DND-41 (cell line): Measurements from ENCODE around the gene DPH1.

Experiments used
- ATAC-seq: fragments of 200-7000 bp; cut with Tn5 transposase; 3 replicates; pipeline ENCODE4 v1.9.1; 2021; ENCODE audit warnings: low read depth; ENCODE audit not compliant: insufficient read depth
- DNase-seq: peaks from one replicate; pipeline ENCODE4 v3.0.0-alpha.2; 2020
- H2AFZ ChIP-seq: 2 replicates; pipeline ENCODE4 v1.6.0; 2012; ENCODE audit warnings: low read depth, low read length
- H3K27ac ChIP-seq: 2 replicates; pipeline ENCODE4 v1.5.1; 2012; ENCODE audit warnings: low read length, inconsistent platforms
- H3K27me3 ChIP-seq: fragments of 200-600 bp; sonication (generic); 2 replicates; pipeline ENCODE4 v1.6.0; 2012; ENCODE audit warnings: low read length, mild to moderate bottlenecking, inconsistent platforms; ENCODE audit not compliant: insufficient read depth, poor library complexity
- H3K36me3 ChIP-seq: 2 replicates; pipeline ENCODE4 v1.5.1; 2012; ENCODE audit warnings: low read length, inconsistent platforms; ENCODE audit not compliant: insufficient read depth
- H3K4me1 ChIP-seq: 2 replicates; pipeline ENCODE4 v1.5.1; 2012; ENCODE audit warnings: mild to moderate bottlenecking, low read length; ENCODE audit not compliant: insufficient read depth
- H3K4me2 ChIP-seq: 2 replicates; pipeline ENCODE4 v1.6.0; 2012; ENCODE audit warnings: mild to moderate bottlenecking, moderate library complexity, low read length, inconsistent platforms; ENCODE audit not compliant: insufficient read depth
- H3K4me3 ChIP-seq, 2 experiments: fragments of 200-600 bp in 1 of 2; shearing (Covaris generic) in 1 of 2; 2 replicates each; pipeline ENCODE4 v1.5.1; 2012 to 2016; ENCODE audit warnings: inconsistent platforms in 2 of 2, low read length in 2 of 2, mild to moderate bottlenecking in 2 of 2, low read depth in 1 of 2, moderate library complexity in 1 of 2
- H3K79me2 ChIP-seq: 2 replicates; pipeline ENCODE4 v1.6.0; 2012; ENCODE audit warnings: low read length, inconsistent platforms; ENCODE audit not compliant: insufficient read depth
- H3K9ac ChIP-seq: 2 replicates; pipeline ENCODE4 v1.6.0; 2012; ENCODE audit warnings: low read depth, mild to moderate bottlenecking, inconsistent platforms, low read length, moderate library complexity
- H3K9me3 ChIP-seq: 2 replicates; pipeline ENCODE4 v1.5.1; 2012; ENCODE audit warnings: low read length, moderate library complexity, mild to moderate bottlenecking, inconsistent platforms; ENCODE audit not compliant: insufficient read depth, severe bottlenecking
- H4K20me1 ChIP-seq: 2 replicates; pipeline ENCODE4 v1.6.0; 2012; ENCODE audit warnings: low read length; ENCODE audit not compliant: insufficient read depth
- CTCF ChIP-seq: IDR thresholded peaks from 2 replicates; pipeline ENCODE4 v1.5.1; 2012; ENCODE audit warnings: borderline replicate concordance, low read length, moderate library complexity, mild to moderate bottlenecking; ENCODE audit not compliant: poor library complexity, severe bottlenecking; ENCODE audit errors: extremely low read depth
- EZH2 ChIP-seq: IDR thresholded peaks from 3 replicates; pipeline ENCODE4 v1.6.1; 2012; ENCODE audit warnings: borderline replicate concordance, low read depth, mild to moderate bottlenecking, moderate library complexity, low read length, inconsistent platforms; ENCODE audit not compliant: severe bottlenecking

The DPH1 gene

GRCh38 chr17:2090804-2091534, 61.0 kb downstream of the DPH1 start:
- no peaks in the 10 kb centered on the region for H3K79me2 ChIP-seq
- peaks cover 3% of the 10 kb centered on the region; the same call in 1 of the 2 replicates for H4K20me1 ChIP-seq
- no peak overlapping the region for H2AFZ ChIP-seq
- no peak overlapping the region for H3K4me3 ChIP-seq
- H3K4me1 ChIP-seq = peaks cover 39% of the 10 kb centered on the region
- ATAC-seq (no peak), DNase-seq (no peak)
- H3K27me3 ChIP-seq = no peaks in the 10 kb centered on the region
- H3K9ac ChIP-seq = no peak overlapping the region
- H3K9me3 ChIP-seq = no peaks in the 10 kb centered on the region
- peak overlapping the region; percentile 28; the same call in 1 of the 2 replicates for H3K27ac ChIP-seq
- H3K4me2 ChIP-seq = no peak overlapping the region
- H3K36me3 ChIP-seq = peaks cover 28% of the 10 kb centered on the region
- no peak for TF ChIP-seq CTCF
- no peak for TF ChIP-seq EZH2

- H3K4me3 ChIP-seq = no peak overlapping the region
- H3K36me3 ChIP-seq = peaks cover 19% of the 10 kb centered on the region
- DNase-seq = no peak
- no peaks in the 10 kb centered on the region for H3K79me2 ChIP-seq
- H3K27me3 ChIP-seq = no peaks in the 10 kb centered on the region
- no peak overlapping the region for H2AFZ ChIP-seq
- H3K4me2 ChIP-seq = no peak overlapping the region
- peaks cover 39% of the 10 kb centered on the region for H3K4me1 ChIP-seq
- ATAC-seq = no peak
- no peaks in the 10 kb centered on the region for H3K9me3 ChIP-seq
- H3K9ac ChIP-seq = no peak overlapping the region
- no peak for TF ChIP-seq CTCF
- no peak for TF ChIP-seq EZH2
- peaks cover 5% of the 10 kb centered on the region; the same call in 1 of the 2 replicates for H4K20me1 ChIP-seq
- no peak overlapping the region for H3K27ac ChIP-seq
Measured at GRCh38 chr17:2092253-2092652, 62.3 kb downstream of the DPH1 start.

- Histone ChIP-seq H2AFZ (no peak overlapping the region), H3K36me3 (peaks cover 9% of the 10 kb centered on the region), H3K9me3 (no peaks in the 10 kb centered on the region), H3K79me2 (no peaks in the 10 kb centered on the region), H3K27me3 (no peaks in the 10 kb centered on the region), H4K20me1 (peaks cover 5% of the 10 kb centered on the region; the same call in 1 of the 2 replicates), H3K27ac (no peak overlapping the region), H3K4me1 (peaks cover 29% of the 10 kb centered on the region), H3K4me2 (no peak overlapping the region), H3K4me3 (no peak overlapping the region), H3K9ac (no peak overlapping the region)
- ATAC-seq (no peak), DNase-seq (no peak)
- TF ChIP-seq CTCF = no peak
- TF ChIP-seq EZH2 = no peak
Measured at GRCh38 chr17:2093349-2093748, 63.4 kb downstream of the DPH1 start.
